GM18873 (cell line): ENCODE results near the gene CADM4.
"Not testable (repeated sequence)": the region's sequence is repeated elsewhere in the genome, so short reads cannot be mapped to it uniquely, and the experiment has no call there.

Source experiments
- ATAC-seq: cut with Tn5 transposase; IDR thresholded peaks from one replicate; pipeline ENCODE4 v1.9.1; 2021; ENCODE audit warnings: mild to moderate bottlenecking, moderate library complexity, moderate number of reproducible peaks; ENCODE audit not compliant: unreplicated experiment, low FRiP score

Gene CADM4

GRCh38 chr19:43635561-43635940 is 4.1 kb downstream of the CADM4 start:
- not testable (repeated sequence) for ATAC-seq

GRCh38 chr19:43634872-43635560 is 4.6 kb downstream of the CADM4 start:
- ATAC-seq, result no peak

DNA sequence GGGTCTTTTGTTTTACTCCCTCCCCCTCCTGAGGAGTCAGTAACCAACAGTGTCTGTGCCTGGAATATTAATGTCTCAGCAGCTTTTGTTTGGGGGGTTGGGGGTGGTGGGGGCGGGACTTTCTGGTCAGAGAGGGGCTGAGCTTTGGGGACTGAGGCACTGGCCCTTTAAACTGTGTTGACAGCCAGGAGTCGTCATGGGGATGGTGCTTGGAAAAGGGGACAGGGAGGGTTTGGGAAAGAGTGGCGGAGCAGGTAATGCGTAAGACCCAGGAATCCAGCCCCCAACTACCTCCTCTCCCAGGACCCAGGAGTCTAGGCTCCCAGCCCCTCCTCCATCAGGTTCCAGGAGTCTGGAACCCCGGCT is 5.2 kb downstream of the CADM4 start:
- ATAC-seq, result no peak

- no peak for ATAC-seq
These were observed 5.6 kb downstream of the CADM4 start for GRCh38 chr19:43634068-43634467.

DNA sequence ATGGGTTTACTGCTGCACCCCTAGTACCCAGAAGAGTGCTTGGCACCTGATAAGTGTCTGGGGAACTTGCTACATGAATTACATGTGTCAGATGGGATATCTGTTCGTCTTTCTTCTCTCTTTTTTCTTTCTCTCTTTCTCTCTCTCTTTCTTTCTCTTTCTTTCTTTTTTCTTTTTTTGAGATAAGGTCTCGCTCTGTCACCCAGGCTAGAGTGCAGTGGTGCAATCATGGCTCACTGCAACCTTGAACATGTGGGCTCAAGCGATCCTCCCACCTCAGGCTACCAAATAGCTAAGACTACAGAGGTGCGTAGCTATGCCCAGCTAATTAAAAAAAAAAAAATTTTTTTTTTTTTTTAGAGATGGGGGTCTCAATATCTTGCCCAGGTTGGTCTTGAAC is 6.1 kb downstream of the CADM4 start:
- ATAC-seq, result no peak

DNA sequence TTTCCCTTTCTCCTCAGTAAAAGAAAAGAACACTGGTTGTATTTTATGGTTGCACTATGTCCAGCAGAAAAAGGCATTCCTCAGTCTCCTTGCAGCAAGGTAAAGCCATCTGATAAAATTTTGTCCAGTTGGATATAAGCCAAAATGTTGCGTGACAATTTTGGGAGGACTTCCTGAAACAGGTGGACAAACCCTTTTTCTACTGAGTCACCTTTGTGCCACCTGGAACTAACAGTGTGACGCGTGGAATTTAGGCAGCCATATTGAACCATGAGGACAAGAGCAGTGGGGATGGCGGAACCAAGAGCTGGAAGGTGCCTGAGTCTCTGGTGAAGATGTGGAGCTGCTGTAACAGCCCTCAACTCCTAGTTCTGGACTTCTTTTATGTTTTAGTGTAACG is 8.2 kb downstream of the CADM4 start:
- no peak for ATAC-seq

- no peak for ATAC-seq
These were observed 10.9 kb downstream of the CADM4 start for GRCh38 chr19:43628646-43629326.

GRCh38 chr19:43626838-43627237 is 12.8 kb downstream of the CADM4 start:
- ATAC-seq, result no peak

GRCh38 chr19:43625918-43626579 is 13.6 kb downstream of the CADM4 start:
- ATAC-seq, result no peak

- ATAC-seq, result no peak
These were observed 14.7 kb downstream of the CADM4 start for GRCh38 chr19:43624933-43625332.

- ATAC-seq, result no peak
These were observed 15.6 kb downstream of the CADM4 start for GRCh38 chr19:43623889-43624670.

- ATAC-seq, result no peak
These were observed 16.7 kb downstream of the CADM4 start for GRCh38 chr19:43622956-43623355.

GRCh38 chr19:43622070-43622469 is 17.6 kb downstream of the CADM4 start:
- no peak for ATAC-seq

GRCh38 chr19:43620061-43621001 is 19.3 kb downstream of the CADM4 start:
- ATAC-seq, result no peak

DNA sequence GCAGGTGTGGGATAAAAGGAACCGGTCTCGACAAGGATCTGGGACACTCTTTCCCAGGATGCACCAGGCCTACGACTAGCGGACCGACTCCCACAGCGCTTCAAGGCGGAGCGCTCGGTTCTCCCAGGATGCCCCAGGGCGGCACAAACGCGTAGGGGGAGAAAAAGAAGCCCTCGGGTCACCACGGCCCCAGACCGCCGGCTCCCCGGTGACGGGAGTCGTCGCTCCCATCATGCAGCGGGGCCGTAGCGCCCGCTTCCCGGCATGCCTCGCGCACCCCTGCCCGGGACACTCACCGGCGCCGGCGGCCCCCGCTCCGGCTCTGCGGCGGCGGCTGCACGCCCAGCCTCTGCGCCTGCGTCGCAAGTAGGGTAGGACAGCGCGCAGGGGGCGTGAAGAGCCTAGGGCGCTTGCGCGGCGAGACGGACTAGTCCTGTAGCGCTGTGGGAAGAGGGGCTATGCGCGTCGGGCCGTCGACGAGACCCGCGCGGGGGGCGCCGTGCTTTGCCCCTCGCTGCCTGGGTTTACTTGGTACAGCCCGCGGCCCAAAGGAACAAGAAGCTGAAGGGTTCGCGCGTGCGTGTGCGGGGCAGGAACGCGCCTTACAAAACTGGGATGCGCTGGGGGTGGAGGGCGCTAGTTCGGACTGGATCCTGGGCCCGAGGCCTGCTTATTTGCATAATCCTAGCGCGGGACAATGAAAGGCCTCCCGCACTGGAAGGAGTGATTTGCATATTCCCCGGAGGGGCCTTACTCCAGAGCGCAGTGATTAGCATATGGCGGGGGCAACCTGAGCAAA is 20.2 kb downstream of the CADM4 start, which contains the start of gene ZNF428:
Gene ZNF428 (minus strand): TSS at position 368 of the 799 bp plus-strand sequence. CDS start 5,325 bp downstream, outside the sequence.
- ATAC-seq, result peak; percentile 65

GRCh38 chr19:43618921-43619261 is 20.8 kb downstream of the CADM4 start:
- ATAC-seq, result peak; percentile 6

DNA sequence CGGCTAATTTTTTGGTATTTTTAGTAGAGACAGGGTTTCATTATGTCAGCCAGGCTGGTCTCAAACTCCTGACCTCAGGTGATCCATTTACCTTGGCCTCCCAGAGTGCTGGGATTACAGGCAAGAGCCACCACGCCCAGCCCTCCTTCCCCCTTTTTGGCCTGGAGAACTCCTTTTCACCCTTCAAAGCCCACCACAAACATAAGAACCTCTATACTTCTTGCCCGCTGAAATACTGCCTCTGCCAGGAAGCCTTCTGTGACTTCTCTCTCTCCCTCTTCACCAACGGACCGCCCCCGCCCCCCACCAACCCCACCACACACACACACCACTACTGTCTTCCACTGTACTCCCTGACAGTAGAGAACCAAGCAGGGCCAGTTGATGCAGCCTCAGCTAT is 22.7 kb downstream of the CADM4 start:
- ATAC-seq, result no peak

GRCh38 chr19:43616306-43616705 is 23.3 kb downstream of the CADM4 start:
- no peak for ATAC-seq

DNA sequence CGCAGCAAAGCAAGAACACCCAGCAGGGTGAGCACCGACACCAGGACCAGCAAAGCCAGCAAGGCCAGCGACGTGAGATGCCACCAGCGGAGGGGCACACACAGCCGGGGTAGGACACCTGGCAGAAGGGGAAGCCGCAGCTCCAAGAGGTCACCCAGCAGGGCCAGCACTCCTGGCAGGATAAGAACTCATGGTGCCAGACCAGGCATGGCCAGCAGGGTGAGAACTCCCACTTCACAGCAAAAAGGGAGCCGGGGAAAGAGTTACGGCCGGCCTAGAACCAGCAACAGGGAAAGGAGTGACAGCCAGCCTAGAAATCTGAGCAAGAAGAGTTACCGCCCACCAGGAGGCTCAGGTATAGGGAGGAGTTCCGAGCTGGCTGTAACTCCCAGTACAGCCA is 27.3 kb downstream of the CADM4 start:
- ATAC-seq, result no peak
